Peyer's patch (tissue), 4 donors: ENCODE measurements around the gene RBBP9.
"Not testable (repeated sequence)": the region's sequence is repeated elsewhere in the genome, so short reads cannot be mapped to it uniquely, and the experiment has no call there.

ENCODE experiments used
- CTCF ChIP-seq, 6 experiments: fragments of 450-650 bp in 4 of 6; fragments of 200-600 bp in 2 of 6; sonication (generic) in 1 of 6; IDR thresholded peaks; one replicate each; pipeline ENCODE4 v1.5.1; 2017 to 2019; ENCODE audit warnings: antibody characterized with exemption in 6 of 6, mild to moderate bottlenecking in 3 of 6, moderate library complexity in 1 of 6
- POLR2A ChIP-seq, 2 donors: fragments of 450-650 bp; IDR thresholded peaks; one replicate each; pipeline ENCODE4 v1.5.1; 2017; ENCODE audit warnings: antibody characterized with exemption in 2 of 2, mild to moderate bottlenecking in 2 of 2, moderate library complexity in 2 of 2

GRCh38 chr20:18501672-18502071 lies 4.6 kb upstream of the RBBP9 start:
- TF ChIP-seq CTCF, POLR2A (IDR thresholded peaks at IDR 0.05): not testable (repeated sequence)
